NCI-H187 (cell line): ENCODE data around the gene CPNE1.

Experiments
- DNase-seq, 2 experiments: peaks; one replicate each; lab custom pipeline; 2025; lab: John Stamatoyannopoulos, UW

The CPNE1 gene

DNA sequence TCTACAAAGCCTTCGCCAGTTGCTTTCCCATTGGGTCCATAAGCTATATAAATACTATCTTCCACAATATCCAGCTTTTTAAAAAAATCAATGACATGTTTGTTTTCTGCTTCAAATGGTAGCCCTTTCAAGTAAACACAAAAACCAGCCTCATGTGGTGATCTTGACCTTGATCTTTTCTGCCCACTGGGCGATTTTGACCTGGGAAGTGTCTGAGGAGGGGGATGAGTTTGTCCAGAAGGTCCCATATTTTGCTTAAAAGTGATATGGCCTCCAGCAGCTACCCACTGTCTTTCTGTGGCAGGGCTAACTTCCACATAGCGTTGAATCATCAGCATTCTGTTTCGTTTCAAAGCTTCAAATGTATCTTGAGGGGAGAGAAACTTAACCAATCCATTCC lies 10.8 kb downstream of the CPNE1 start:
- DNase-seq: no peak

DNA sequence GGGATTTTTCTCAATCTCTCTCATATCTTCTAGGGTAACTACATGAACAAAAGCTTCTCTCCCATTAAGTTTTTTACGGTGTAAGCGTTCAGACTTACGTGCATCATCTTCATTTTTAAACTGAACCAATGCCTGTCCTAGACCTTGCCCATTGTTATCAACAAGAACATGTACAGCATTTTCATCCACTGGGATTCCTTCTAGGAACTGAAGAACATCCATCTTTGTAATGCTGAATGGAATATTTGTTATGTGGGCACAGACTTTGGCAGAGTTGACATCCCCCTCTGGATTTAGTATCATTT lies 11.3 kb downstream of the CPNE1 start:
- DNase-seq: no peak

DNA sequence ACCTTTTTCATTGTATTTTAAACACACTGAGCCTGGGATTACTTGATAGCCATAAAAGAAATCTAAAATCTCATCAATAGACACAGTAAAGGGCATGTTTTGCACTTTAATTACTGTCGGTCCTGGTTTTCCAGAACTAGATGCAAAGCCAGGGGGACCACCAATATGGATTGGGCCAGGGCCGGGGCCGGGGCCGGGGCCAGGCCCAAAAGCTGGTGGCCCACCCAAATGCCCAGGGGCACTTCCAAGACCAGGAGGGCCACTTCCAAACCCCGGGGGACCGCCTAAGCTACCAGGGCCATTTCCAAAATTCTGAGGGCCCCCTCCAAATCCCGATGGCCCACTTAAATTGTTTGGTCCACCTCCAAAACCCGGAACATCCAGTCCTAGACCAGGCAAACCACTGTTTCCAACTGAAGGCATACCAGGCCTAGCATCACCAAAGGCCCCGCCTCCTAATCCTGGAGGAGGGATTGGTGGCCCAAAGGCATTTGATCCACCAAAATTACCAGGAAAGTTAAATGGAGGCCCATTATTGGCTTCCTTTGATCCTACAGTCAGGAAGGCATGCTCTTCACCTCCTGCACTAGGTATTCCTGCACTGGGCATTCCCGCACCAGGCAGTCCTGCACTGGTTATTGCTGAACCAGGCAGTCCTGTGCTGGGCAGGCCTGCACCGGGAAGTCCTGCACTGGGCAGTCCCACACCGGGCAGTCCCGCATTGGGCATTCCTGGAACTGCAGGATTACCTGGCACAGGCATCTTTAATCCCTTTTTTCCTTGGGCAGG lies 11.9 kb downstream of the CPNE1 start:
- DNase-seq: no peak

DNA sequence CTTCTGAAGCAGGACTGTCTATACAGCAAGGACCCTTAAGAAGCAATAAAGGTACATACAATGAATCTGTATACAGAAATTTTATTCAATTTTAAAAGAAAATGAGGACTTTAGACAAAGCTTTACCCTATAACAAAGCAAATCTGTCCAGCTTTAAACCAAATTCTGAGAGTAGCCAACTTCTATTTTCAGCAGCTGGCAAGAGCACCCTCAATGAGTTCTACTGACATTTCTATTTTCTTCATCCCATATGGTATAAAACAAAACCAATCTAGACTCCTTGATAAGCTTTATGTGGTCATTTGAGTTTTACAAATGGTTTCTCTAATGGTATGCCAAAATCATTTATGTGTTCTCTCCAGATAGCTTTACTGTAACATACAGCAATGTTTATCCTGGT lies 12.7 kb downstream of the CPNE1 start:
- no peak for DNase-seq

DNA sequence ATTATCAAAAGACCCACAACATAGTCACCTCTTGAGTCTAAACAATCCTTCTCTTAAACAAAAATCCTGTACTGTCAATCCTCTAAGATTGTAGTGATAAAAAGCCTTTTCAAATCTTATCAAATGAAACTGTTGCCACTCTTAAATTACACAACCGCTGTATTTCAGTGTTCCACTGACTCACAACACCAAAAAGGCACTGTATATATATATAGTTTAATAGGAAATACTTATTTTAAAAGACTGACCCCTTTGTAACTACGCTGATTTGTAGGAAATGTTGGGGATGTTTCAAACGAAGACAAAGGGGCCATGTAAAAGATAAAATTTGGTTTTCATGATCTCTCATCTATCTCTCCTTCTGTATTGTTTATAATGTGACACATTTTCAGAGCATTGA lies 14.1 kb downstream of the CPNE1 start:
- no peak for DNase-seq

DNA sequence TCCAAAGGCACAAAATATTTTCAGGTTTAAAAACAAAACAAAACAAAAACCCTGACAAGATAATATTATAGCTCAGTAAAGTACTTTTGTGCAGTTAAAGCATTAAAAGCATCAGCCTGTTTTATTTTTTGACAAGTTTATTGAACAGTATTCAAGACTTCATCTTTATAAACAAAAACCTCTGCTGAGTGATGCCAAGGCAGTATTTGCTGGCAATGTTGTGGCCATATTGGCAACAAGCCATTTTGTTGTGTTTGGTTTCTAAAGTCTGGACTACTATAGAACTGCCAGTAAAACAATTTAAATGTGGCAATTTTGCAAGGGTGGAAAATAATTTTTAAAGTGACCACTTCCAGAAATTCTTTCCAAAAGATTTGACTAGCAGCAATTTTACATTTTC lies 15.9 kb downstream of the CPNE1 start:
- DNase-seq: no peak

DNA sequence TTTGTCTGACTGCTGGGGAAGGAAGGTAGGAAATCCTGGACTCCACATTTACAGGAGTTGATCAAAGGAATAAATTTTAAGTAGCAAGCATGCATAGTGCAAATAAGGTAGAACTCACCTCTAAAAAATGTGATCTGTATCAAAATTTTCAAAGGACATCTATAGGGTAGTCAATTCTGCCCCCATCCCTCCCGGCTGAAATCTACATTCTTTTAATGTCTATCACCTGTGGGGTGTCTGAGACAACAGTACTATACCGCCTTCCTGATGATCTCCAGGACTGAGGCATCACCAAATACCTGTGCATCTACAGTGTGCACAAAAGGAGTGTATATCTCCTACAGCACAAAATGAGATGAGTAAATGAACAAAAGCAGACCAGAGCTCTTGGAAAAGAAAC lies 19.9 kb downstream of the CPNE1 start:
- DNase-seq: no peak

DNA sequence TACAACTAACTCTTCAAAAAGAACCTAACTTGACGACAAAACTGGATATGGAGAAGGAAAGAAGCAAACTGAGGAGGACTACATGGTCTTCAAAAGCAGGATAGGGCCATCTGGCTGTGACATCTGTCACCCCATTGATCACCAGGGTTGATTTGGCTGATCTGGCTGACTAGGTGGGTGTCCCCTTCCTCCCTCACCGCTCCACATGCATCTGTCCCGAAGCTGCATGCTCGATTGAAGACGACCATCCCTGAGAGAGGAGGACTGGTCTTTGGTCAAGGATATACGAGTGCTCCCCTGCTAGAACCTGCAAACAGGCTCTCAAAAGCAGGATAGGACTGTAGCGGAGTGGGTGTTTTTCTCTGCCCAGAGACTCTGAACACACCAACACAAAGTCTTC lies 21.7 kb downstream of the CPNE1 start:
- DNase-seq: no peak

DNA sequence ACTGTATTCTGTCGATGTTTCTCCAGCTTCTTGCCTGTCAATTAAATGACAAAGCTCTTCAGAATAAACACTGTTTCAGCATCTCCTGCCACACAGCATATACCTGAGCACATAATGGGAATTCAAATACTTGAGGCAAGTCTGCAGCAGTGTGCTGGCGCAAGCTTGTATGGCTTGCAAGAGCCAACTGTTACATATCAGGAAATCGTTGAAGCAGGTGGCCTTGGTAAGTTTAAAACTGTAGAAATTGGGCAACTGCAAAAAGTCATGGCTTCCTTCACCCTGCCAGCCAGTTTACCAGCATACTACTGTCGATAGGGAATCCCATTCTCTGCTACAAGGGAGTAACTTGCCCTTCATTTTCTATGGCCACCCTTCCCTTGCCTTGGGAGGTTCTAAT lies 23.0 kb downstream of the CPNE1 start:
- DNase-seq: no peak

DNA sequence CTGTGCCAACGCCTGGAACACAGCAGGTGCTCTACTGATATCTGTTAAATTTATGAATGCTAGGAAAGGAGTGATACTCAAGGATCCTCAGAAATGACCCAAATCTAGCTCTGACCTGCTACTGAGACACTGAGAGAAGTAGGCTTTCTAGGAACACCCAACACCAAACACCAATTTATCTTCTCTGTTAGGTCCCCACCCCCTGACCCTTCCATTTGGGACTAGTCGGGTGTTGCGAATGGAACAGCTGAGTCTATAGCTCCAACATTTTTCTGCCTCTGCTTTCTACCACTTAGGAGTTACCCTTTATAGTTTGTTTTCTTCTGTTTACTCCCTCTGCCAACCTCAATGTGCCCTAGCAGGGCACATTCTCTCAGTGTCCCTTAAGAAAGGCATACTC lies 24.0 kb downstream of the CPNE1 start:
- no peak for DNase-seq

DNA sequence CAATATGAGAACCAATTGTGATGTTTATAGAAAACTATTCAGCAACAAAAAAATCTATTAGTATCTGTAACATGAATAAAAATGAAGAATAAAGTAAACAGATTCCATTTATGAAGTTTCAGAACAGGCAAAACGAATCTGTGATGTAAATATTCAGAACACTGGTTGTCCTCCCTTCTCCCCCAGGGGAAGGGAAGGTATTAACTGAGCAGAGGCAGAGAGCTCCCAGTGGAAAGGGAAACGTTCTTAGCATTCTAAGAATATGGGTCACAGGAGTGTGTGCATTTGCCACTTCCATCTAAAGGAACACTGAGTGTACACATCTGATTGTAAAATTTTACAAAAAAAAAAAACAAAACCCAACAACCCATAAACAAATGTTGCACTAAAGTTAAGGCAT lies 25.9 kb downstream of the CPNE1 start:
- DNase-seq: no peak

DNA sequence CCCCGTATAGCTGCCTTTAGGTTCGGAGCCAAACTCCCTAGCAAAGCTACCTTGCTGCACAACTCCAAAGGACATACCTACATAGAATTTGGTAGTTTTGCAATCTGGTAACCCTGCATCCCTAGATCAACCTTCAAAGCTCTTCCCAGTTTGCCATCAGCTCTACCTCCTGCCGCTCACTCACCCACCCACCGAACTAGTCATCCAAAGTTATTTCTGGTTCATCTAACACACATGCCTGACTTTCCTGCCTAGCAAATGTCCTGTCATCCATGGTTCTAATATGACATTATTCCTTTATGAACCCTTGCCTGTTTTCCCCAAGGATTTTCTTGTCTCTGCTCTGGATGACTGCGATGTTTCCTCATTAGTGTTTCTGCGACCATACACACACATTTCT lies 27.4 kb downstream of the CPNE1 start:
- no peak for DNase-seq

DNA sequence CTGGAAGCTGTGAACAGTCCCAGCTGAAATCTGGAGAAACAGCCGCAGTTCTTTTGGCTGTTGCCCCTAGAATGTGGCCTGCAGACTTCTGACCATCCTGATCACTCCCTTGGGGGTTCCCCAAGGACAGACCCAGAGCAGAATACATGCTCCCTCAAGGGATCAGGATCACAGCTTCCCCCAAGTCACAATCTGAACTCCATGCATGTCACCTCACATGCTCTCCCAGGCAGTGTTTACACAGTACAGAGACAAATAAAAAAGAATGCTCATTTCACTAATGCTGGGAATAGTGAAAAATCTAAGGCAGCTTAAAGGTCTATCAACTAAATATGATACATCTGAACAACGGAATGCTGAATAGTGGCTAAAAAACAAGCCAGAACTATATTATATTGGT lies 28.6 kb downstream of the CPNE1 start:
- no peak for DNase-seq

DNA sequence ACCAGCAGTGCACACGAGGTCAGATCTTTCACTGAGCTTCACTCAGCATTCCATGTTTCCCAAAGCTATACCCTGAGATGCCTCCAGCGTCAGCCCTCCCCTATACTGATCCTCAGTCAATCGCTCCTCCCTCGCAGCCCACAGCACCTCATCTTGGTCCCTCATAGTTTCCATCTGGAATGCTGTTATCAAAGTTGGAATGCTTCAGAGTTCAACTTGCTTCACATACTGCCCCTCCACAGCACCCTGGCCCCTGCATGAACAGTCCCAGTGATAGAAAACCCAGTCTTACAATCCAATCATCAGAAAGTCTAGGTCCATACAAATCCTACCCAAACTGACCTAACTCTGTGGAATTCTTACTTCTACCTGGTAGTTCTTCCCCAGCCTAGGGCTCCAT lies 29.0 kb downstream of the CPNE1 start:
- no peak for DNase-seq

DNA sequence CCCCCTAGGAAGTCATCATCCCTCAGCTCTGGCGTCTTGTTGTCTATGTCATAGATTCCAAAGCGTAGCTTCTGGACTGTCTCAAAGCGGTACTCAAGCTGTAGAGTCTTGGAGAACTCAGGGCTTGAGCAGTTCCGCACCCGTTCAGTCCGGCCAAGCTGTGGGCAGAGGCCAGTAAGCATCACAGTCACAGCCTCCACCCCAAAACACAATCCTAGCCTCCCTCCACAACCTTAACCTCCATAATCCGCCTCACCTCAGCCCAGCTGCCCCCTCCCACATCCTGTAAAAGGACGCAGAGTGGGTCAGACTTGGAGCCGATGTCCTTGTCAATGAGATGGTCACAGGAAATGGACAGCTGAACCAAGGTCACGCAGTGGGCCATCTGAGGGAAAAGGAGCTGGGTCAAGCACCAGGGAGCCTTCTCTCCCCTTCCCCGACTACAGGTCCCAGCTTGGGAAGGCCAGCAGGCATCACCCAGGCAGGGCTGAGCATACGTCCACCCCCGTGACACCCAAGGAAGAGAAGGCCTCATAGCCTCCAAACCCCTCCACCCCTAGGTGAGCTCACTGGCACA lies 32.1 kb downstream of the CPNE1 start:
- no peak for DNase-seq

DNA sequence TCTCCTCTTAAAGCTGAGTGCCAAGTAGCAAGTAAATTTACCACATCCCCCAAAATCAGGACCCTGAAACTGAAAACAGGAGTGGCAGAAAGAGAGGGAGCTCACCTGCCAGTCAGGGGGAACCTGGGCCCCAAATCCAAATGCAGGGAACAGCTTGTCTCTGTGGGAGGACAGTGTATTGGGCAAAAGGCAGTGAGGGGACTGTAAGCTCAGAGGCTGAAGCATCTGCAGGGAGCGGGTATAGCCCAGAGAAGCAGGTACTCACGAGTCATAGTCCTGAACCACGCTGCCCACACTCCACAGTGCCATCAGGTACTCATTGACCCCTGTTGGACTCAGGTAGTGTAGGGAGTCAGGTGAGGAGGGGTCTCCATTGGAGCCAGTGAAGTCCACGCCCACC lies 34.1 kb downstream of the CPNE1 start:
- DNase-seq: no peak

DNA sequence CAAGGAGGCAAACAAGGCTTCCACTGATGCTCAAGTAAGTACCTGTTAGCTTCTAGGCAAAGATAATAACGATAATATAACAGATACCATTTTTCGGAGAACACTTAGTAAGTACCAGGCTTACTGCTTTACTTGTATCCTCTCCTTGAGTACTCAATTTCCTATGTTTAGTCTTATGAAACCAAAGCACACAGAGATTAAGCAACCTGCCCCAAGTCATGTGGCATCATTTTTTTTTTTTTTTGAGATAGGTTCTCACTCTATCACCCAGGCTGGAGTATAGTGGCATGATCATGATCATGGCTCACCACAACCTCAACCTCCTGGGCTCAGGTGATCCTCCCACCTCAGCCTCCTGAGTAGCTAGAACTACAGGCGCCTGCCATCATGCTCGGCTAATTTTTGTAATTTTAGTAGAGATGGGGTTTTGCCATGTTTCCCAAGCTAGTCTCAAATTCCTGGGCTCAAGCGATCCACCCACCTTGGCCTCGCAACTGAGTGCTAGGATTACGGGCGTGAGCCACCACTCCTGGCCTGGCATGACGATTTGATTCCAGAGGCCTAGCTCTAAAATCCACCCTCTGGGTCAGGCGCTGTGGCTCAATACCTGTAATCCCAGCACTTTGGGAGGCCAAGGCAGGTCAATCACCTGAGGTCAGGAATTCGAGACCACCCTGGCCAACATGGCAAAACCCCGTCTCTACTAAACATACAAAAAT lies 35.1 kb downstream of the CPNE1 start:
- DNase-seq: no peak

DNA sequence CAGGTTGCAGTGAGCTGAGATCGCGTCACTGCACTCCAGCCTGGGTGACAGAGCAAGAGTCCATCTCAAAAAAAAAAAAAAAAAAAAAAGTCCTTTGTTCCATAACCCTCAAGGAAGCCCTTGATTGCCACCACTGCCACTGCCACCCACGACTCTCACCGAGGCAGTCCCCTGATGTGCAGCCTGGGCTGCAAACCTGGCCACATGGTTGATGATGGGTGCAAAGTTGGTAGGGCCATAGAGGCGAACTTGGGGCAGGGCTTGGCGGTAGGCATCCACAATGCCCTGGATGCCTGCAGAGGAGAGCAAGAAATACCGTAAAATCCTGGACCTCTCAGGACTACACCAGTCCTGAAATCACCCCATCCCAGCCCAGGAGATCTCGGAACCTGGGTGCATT lies 37.6 kb downstream of the CPNE1 start:
- DNase-seq: no peak

DNA sequence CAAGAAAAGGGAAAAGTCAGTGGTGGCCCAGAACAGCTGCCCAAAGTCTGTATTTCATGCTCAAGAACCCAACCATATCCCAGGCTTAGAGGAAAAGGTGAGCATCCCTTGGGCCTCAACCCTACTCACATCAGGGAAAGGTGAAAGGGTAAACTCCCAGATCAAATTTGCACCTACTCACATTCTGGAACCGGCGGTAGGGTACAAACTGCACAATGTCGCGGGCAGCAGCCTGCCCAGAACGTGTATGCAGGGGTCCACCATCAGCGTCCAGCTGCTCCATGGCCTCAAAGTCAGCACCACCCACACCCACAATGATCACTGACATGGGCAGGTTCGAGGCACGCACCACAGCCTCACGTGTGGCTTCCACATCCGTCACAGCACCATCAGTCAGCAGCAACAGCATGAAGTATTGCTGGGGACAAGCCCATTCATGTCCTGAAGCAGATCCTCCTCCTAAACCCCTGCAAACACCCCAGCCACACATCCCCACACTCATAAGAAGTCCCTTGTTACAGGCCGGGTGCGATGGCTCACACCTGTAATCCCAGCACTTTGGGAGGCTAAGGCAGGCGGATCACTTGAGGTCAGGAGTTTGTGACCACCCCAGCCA lies 38.2 kb downstream of the CPNE1 start:
- DNase-seq: no peak

DNA sequence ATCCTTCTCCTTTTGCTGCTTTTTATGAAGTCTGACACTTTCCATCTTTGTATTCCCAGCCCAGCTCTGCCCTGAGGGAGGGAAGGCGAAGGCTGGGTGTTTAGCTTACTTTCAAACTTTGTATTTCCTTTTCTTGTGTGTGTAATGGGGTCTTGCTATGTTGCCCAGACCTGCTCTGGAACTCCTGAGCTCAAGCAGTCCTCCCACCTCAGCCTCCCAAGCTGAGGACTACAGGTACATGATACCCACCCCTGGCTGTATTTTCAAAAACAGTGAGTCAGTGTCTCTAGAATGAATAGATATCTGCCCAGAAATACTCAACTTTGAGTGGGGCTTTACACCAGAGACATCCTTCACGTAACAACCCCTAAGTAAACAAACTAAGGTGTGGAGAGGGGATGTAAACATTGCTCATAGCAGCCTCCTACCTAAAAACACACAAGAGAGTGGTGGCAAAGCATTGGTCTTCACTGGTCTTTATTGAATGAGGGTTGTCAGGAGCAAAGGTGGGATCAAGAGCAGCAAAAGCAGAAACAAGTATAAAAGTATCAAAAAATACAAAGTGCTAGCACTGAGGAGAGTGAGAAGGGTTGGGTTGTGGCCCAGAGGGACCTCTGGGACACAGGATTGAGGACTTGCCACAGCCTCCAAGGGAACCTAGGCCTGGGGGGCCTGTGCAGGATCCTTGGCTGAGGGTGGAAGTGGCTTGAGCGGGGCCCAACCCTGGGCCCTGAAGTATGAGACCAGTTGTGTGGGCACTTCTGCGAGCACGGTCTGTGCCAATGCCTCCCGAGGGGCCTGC lies 38.9 kb downstream of the CPNE1 start:
- DNase-seq: no peak

DNA sequence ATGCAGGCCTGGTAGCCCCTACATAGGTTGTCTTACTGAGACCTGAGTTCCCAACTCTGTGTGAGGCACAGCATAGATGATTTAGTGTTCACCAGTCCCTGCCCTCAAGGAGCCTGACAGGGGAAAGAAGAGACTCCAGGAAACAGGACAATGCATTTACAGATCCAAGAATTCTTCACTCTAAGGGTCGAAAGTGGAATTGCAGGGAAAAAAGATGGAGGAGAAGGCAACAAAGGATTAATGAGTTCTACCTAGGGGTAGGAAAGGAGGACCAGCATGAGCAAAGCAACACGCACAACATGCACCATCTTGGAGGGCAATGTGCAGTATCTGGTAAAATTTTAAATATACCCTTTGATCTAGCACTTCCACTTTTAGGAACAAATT lies 43.1 kb downstream of the CPNE1 start:
- DNase-seq: no peak

DNA sequence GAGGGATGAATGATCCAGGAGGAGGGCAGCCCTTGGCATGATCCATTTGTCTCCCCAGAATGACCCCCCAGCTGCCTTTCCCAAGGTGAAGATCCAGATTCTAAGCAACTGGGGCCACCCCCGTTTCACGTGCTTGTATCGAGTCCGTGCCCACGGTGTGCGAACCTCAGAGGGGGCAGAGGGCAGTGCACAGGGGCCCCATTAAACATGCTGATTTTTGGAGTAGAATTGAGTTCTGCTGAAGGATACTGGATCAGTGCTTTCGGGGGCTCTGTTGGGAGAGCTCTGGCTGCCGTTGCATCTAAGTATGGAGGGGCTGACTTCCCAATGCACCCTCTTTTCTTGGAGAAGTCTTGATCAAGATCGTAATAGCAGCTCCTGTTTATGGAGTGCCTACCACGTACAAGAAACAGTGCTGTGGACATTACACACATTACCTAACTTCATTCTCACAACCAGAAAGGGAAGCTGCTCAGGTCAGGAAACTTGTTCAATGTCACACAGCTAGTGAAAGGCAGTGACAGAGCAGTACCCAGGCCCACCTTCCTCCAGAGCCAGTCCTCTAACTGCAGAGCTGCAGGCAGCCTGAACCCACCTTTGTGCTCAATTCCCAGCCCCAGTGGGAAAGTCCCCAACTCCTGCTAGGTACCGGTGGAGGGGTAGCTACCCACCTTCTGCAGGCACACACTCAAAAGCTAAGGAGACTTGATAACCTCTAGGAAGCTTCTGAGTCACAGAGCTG lies 43.7 kb downstream of the CPNE1 start:
- DNase-seq: no peak
